DMS114 treated with DMSO at 0.1 percent for 48 hours (cell line): ENCODE data around the gene ATXN7L3B.
"Not testable (repeated sequence)": the region's sequence is repeated elsewhere in the genome, so short reads cannot be mapped to it uniquely, and the experiment has no call there.

ENCODE experiments used
- DNase-seq: peaks from one replicate; lab custom pipeline; 2025; ENCODE audit not compliant: unreplicated experiment; lab: John Stamatoyannopoulos, UW

ATXN7L3B gene, protein sequence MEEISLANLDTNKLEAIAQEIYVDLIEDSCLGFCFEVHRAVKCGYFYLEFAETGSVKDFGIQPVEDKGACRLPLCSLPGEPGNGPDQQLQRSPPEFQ

GRCh38 chr12:74537707-74538385, at the start of gene ATXN7L3B:
Gene ATXN7L3B (plus strand): TSS chr12:74537835. CDS start chr12:74538113, 278 bp downstream.
- DNase-seq, result peak; percentile 87

DNA sequence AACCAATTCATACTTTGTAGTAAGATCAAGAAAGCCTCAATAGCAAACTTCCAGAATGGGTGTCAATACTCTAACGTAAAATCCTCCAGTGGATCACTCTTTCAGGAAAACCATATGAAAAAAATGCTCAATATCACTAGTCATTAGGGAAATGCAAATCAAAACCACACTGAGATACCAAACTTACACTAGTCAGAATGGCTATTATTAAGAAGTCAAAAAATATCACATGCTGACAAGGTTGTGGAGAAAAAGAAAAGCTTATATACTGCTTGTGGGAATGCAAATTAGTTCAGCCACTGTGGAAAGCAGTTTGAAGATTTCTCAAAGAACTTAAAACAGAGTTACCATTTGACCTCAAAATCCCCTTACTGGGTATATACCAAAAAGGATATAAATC, 49.5 kb upstream of the ATXN7L3B start:
- DNase-seq, result no peak

- no peak for DNase-seq
Measured at GRCh38 chr12:74489543-74489942, 48.1 kb upstream of the ATXN7L3B start.

DNA sequence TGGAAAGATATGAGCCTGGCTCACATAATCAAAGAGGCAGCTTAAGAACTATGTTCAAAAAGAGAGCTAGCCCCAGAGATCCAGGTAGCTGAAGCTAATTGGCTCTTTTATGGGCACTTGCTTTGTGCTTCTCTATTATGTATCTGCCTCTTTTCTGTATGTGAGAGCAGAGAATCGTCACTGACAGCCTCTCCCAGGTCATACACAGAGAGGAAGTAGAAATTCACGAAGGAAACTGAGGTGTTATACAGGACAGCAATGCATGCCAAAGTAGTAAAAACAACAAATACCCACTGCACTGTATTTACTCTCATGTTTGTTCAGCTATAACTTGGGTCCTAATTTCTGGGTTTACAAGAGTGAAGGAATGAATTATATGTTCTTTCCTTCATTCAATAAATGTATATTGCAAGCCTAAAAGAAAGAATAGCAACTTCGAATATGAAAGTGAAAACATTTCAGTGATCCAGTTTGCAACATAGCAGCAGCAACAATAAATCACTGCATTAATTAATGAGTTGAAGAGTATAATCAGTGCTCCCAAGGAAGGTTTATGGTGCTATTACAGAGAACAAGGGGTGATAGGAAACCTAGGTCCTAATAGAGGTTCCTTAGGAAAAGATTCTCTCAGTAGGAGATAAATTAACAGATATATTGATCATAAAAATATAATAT, 47.1 kb upstream of the ATXN7L3B start:
- DNase-seq, result no peak

DNA sequence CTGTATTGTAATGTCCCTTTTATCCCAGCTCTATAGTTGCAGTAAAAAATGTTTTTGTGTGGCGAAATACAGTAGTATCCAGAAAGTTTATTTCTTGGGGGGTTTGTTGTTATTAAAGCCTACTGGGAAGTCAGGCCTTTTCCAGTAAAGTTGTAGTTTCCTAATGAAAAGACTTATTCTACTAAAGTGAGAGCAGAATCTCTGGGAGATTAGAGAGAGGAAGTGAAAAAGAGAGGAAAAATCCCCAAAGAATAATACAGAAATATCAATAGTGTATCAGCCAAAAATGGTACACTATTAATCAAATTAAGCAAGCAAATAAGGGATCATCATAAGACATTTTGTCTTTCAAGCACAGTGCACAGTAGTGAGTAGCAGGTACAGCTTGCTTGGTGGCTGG, 46.3 kb upstream of the ATXN7L3B start:
- no peak for DNase-seq

GRCh38 chr12:74499192-74499591, 38.4 kb upstream of the ATXN7L3B start:
- no peak for DNase-seq

- not testable (repeated sequence) for DNase-seq
Measured at GRCh38 chr12:74508873-74509657, 28.6 kb upstream of the ATXN7L3B start.

GRCh38 chr12:74509886-74510285, 27.7 kb upstream of the ATXN7L3B start:
- no peak for DNase-seq

GRCh38 chr12:74514098-74514872, 23.4 kb upstream of the ATXN7L3B start:
- no peak for DNase-seq

- DNase-seq, result no peak
Measured at GRCh38 chr12:74515849-74516248, 21.8 kb upstream of the ATXN7L3B start.

DNA sequence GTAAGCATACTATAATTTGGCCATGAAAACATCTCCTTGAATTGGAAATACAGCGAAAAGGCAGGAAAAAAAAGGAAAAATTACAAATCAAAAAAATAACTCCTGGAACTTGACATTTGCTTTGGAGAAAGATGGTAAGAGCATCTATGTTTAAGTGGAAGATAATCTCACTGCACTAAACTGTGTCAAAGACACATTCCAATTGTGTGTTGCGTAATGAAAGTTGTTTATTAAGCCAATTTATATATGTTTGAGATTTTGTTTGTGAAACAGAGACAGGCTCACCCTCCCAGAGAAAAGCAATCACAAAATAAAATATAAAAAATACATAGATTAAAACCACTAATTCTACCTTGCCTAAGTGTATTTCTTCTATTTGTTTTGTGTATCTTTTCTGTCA, 11.1 kb upstream of the ATXN7L3B start:
- no peak for DNase-seq

DNA sequence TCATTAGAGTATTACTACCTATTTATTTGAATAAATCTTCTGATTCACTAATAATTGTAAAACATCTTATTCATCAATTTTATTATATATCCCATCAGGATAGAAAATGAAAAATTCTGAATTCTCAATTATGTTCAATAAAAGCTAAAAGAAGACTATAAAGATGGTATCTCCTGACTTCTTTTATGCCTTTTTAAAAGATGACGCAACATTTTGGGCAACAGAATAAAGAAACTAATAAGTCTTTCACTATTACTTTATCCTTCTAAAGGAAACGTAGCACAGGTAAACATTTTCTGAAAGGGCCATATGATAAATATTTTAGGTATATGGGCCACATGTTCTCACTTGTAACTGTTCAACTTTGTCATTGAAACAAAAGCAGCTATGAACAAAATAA, 10.1 kb upstream of the ATXN7L3B start:
- no peak for DNase-seq

DNA sequence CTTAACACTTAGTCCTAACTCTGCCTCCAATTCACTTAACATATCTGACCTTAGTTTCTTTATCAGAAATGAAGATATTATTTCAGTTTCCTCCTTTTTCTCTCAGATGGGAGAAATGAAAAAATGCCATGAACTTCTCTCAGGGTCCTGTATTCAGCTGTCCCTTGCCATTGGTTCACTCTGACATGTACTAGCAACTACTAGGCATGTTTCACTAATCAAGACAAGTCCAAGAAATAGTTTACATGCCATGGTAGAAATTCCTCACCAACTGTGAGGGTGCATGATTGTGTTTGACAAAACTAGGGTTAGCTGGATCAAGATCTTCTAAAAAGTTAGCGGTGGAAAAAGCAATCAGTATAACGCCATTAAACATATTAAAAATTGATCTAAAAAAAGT, 7.0 kb upstream of the ATXN7L3B start:
- DNase-seq, result no peak

- no peak for DNase-seq
Measured at GRCh38 chr12:74535536-74535935, 2.1 kb upstream of the ATXN7L3B start.

DNA sequence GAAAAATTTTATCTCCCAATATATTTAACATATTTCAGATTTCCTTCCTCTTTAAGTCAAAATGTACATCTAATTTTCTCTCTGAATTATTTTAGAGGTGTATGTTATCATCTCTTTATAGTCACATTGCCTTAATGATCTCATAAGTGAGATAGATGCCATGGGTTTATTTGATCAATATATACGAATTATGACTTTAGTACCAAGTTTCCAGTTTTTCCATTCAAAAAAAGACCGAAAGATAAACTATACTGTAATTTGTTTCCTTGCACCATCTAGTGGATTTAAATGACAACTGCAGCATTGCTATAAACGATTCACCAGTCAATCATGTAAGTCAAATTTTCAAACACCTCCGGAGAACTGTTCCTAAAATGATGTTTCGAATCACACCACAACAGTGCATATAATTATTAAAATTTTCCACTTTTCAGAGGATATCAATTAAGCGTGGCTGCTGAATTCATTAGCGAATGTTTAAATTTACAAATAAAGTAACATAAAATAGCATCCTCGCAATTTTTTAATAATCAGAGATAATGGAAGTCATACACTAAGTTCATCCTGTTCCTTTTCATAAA, 419 bp upstream of the ATXN7L3B start:
- DNase-seq, result peak; percentile 68

DNA sequence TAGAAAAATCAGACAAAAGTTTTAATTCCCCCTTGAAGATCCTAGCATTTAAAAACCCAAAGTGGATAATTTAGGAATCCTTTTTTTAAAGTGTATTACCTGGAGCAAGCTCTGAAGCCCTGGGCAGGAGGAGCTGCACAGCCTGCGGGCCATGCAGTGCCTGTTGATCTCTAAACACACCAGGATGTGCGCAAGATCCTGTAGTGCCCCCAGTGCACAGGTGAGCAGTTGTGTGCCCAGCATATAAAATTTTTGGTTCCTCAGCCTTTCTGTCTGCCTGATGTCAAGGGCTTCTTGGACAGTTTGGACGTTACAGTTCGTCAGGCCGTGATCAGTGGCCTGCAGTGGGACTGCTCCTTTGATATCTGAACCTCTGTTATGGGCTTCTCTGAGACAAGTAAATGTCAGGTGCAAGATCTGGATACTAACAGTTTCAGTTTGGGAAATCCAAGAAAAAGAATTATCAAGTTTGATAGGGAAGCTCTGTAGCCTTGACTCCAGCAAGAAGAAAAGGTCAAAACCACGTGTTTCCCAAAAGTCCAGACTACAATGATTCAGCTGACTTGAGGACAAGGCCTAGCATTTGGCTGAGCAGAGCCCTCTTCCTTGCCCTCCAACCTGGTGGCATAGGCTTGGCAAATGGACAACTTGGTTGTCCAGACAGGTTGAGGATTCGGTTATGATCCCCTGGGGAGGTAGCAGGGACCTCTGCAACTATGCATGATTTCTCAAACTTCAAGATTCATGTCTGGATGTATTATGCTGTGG, 1.0 kb downstream of the ATXN7L3B start:
- no peak for DNase-seq

DNA sequence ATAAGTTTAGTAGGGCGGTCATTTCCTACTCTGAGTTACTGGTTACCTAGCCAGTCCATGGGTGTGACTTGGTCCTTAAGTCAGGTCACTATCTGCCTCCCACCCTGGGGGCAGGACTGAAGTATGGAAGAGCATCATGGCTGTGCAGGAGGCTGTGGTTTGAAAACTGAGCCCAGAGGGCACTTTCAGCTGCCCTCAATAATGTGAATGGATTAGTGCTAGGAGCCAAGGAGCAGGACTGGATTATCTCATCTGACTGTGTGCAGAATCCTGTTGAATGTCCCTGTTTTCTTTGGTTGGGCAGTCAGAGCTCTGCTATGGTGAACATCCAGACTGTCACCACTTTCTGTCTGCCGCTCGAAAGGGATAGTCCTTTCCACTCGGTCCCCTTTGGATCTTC, 1.6 kb downstream of the ATXN7L3B start:
- no peak for DNase-seq

GRCh38 chr12:74539765-74540526, 2.3 kb downstream of the ATXN7L3B start:
- DNase-seq, result no peak

DNA sequence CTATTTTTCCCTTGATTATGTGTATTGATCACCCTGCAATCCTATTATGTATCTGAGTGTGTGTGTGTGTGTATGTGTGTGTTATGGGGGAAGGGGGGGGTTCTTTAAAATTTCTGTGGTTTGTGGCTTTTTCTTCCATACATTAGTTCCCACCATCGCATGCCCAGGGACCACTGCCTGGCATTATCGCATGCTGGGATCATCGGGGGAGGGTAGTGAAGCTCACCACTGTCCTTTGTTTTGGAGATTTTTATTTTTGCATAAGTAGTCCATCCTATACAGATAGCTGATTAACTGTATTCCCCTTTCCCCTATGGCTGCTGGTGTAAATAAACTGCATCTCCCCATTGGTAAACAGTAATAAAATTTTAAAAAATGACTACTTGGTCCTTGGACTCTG, 3.4 kb downstream of the ATXN7L3B start:
- no peak for DNase-seq
